Measurements from ENCODE around the gene THOC5.

Gene THOC5

GRCh38 chr22:29479417-29480261 lies 73.9 kb downstream of the THOC5 start, which contains the start of gene NEFH:
Gene NEFH (plus strand): TSS chr22:29480218. CDS start chr22:29480263, 45 bp downstream.
- H3K9me3 ChIP-seq (ENCODE audit: control insufficient read depth, low read length): no peaks in the 10 kb centered on the region
- no peak for DNase-seq
- peaks cover 12% of the 10 kb centered on the region for H3K27me3 ChIP-seq (replicated peaks; ENCODE audit: control insufficient read depth, insufficient read depth, low read length, poor library complexity, severe bottlenecking)
- H3K4me3 ChIP-seq (ENCODE audit: insufficient read depth, low read depth, low read length, poor library complexity, severe bottlenecking): no peak within 1 kb of the TSS
- peaks cover 4% of the 10 kb centered on the region for H3K4me1 ChIP-seq (ENCODE audit: control insufficient read depth, insufficient read depth, low read length, poor library complexity, severe bottlenecking)
- H3K36me3 ChIP-seq (ENCODE audit: control insufficient read depth, insufficient read depth, low read length): no peaks in the 10 kb centered on the region
- H3K27ac ChIP-seq (ENCODE audit: insufficient read depth, low read length, poor library complexity, severe bottlenecking): no peak within 1 kb of the TSS

- Histone ChIP-seq H3K27ac (ENCODE audit: insufficient read depth, low read length, poor library complexity, severe bottlenecking) (no peak overlapping the region), H3K27me3 (replicated peaks; ENCODE audit: control insufficient read depth, insufficient read depth, low read length, poor library complexity, severe bottlenecking) (peaks cover 12% of the 10 kb centered on the region), H3K36me3 (ENCODE audit: control insufficient read depth, insufficient read depth, low read length) (no peaks in the 10 kb centered on the region), H3K9me3 (ENCODE audit: control insufficient read depth, low read length) (no peaks in the 10 kb centered on the region), H3K4me3 (ENCODE audit: insufficient read depth, low read depth, low read length, poor library complexity, severe bottlenecking) (no peak overlapping the region), H3K4me1 (ENCODE audit: control insufficient read depth, insufficient read depth, low read length, poor library complexity, severe bottlenecking) (peaks cover 4% of the 10 kb centered on the region)
- DNase-seq: no peak
Measured at GRCh38 chr22:29478326-29479276, 75.0 kb downstream of the THOC5 start.

GRCh38 chr22:29477723-29478318 lies 75.7 kb downstream of the THOC5 start:
- DNase-seq: no peak
- Histone ChIP-seq H3K36me3 (ENCODE audit: control insufficient read depth, insufficient read depth, low read length) (no peaks in the 10 kb centered on the region), H3K4me1 (ENCODE audit: control insufficient read depth, insufficient read depth, low read length, poor library complexity, severe bottlenecking) (peaks cover 4% of the 10 kb centered on the region), H3K4me3 (ENCODE audit: insufficient read depth, low read depth, low read length, poor library complexity, severe bottlenecking) (no peak overlapping the region), H3K9me3 (ENCODE audit: control insufficient read depth, low read length) (no peaks in the 10 kb centered on the region), H3K27ac (ENCODE audit: insufficient read depth, low read length, poor library complexity, severe bottlenecking) (no peak overlapping the region), H3K27me3 (replicated peaks; ENCODE audit: control insufficient read depth, insufficient read depth, low read length, poor library complexity, severe bottlenecking) (peaks cover 12% of the 10 kb centered on the region)

GRCh38 chr22:29476116-29476515 lies 77.4 kb downstream of the THOC5 start:
- peaks cover 9% of the 10 kb centered on the region for H3K27me3 ChIP-seq (replicated peaks; ENCODE audit: control insufficient read depth, insufficient read depth, low read length, poor library complexity, severe bottlenecking)

GRCh38 chr22:29475550-29475949 lies 78.0 kb downstream of the THOC5 start:
- H3K9me3 ChIP-seq (ENCODE audit: control insufficient read depth, low read length): no peaks in the 10 kb centered on the region
- H3K4me1 ChIP-seq (ENCODE audit: control insufficient read depth, insufficient read depth, low read length, poor library complexity, severe bottlenecking): peaks cover 4% of the 10 kb centered on the region
- no peak for DNase-seq
- peaks cover 9% of the 10 kb centered on the region for H3K27me3 ChIP-seq (replicated peaks; ENCODE audit: control insufficient read depth, insufficient read depth, low read length, poor library complexity, severe bottlenecking)
- no peak overlapping the region for H3K4me3 ChIP-seq (ENCODE audit: insufficient read depth, low read depth, low read length, poor library complexity, severe bottlenecking)
- H3K27ac ChIP-seq (ENCODE audit: insufficient read depth, low read length, poor library complexity, severe bottlenecking): no peak overlapping the region
- H3K36me3 ChIP-seq (ENCODE audit: control insufficient read depth, insufficient read depth, low read length): no peaks in the 10 kb centered on the region

More at GRCh38 chr22:29476116-29476515, 77.4 kb downstream of the THOC5 start:
- no peak for DNase-seq
- Histone ChIP-seq H3K4me1 (ENCODE audit: control insufficient read depth, insufficient read depth, low read length, poor library complexity, severe bottlenecking) (peaks cover 4% of the 10 kb centered on the region), H3K36me3 (ENCODE audit: control insufficient read depth, insufficient read depth, low read length) (no peaks in the 10 kb centered on the region), H3K27ac (ENCODE audit: insufficient read depth, low read length, poor library complexity, severe bottlenecking) (no peak overlapping the region), H3K9me3 (ENCODE audit: control insufficient read depth, low read length) (no peaks in the 10 kb centered on the region), H3K4me3 (ENCODE audit: insufficient read depth, low read depth, low read length, poor library complexity, severe bottlenecking) (no peak overlapping the region)

- Histone ChIP-seq H3K36me3 (ENCODE audit: control insufficient read depth, insufficient read depth, low read length) (no peaks in the 10 kb centered on the region), H3K9me3 (ENCODE audit: control insufficient read depth, low read length) (no peaks in the 10 kb centered on the region), H3K27ac (ENCODE audit: insufficient read depth, low read length, poor library complexity, severe bottlenecking) (no peak overlapping the region), H3K27me3 (replicated peaks; ENCODE audit: control insufficient read depth, insufficient read depth, low read length, poor library complexity, severe bottlenecking) (no peaks in the 10 kb centered on the region), H3K4me1 (ENCODE audit: control insufficient read depth, insufficient read depth, low read length, poor library complexity, severe bottlenecking) (peaks cover 5% of the 10 kb centered on the region), H3K4me3 (ENCODE audit: insufficient read depth, low read depth, low read length, poor library complexity, severe bottlenecking) (no peak overlapping the region)
- DNase-seq: no peak
Measured at GRCh38 chr22:29473001-29473400, 80.6 kb downstream of the THOC5 start.

- Histone ChIP-seq H3K4me1 (ENCODE audit: control insufficient read depth, insufficient read depth, low read length, poor library complexity, severe bottlenecking) (peaks cover 5% of the 10 kb centered on the region), H3K36me3 (ENCODE audit: control insufficient read depth, insufficient read depth, low read length) (no peaks in the 10 kb centered on the region), H3K4me3 (ENCODE audit: insufficient read depth, low read depth, low read length, poor library complexity, severe bottlenecking) (peak overlapping the region; percentile 42), H3K27ac (ENCODE audit: insufficient read depth, low read length, poor library complexity, severe bottlenecking) (no peak overlapping the region), H3K27me3 (replicated peaks; ENCODE audit: control insufficient read depth, insufficient read depth, low read length, poor library complexity, severe bottlenecking) (no peaks in the 10 kb centered on the region), H3K9me3 (ENCODE audit: control insufficient read depth, low read length) (no peaks in the 10 kb centered on the region)
- DNase-seq: peak; percentile 27 to 54 (median 38)
Measured at GRCh38 chr22:29470159-29470855, 83.2 kb downstream of the THOC5 start.

GRCh38 chr22:29469755-29470154 lies 83.8 kb downstream of the THOC5 start:
- Histone ChIP-seq H3K27me3 (replicated peaks; ENCODE audit: control insufficient read depth, insufficient read depth, low read length, poor library complexity, severe bottlenecking) (no peaks in the 10 kb centered on the region), H3K9me3 (ENCODE audit: control insufficient read depth, low read length) (no peaks in the 10 kb centered on the region), H3K27ac (ENCODE audit: insufficient read depth, low read length, poor library complexity, severe bottlenecking) (no peak overlapping the region), H3K4me3 (ENCODE audit: insufficient read depth, low read depth, low read length, poor library complexity, severe bottlenecking) (peak overlapping the region; percentile 42), H3K36me3 (ENCODE audit: control insufficient read depth, insufficient read depth, low read length) (no peaks in the 10 kb centered on the region), H3K4me1 (ENCODE audit: control insufficient read depth, insufficient read depth, low read length, poor library complexity, severe bottlenecking) (peaks cover 5% of the 10 kb centered on the region)
- no peak for DNase-seq

- no peak overlapping the region for H3K27ac ChIP-seq (ENCODE audit: insufficient read depth, low read length, poor library complexity, severe bottlenecking)
- no peaks in the 10 kb centered on the region for H3K9me3 ChIP-seq (ENCODE audit: control insufficient read depth, low read length)
- no peaks in the 10 kb centered on the region for H3K36me3 ChIP-seq (ENCODE audit: control insufficient read depth, insufficient read depth, low read length)
- no peaks in the 10 kb centered on the region for H3K4me1 ChIP-seq (ENCODE audit: control insufficient read depth, insufficient read depth, low read length, poor library complexity, severe bottlenecking)
- H3K4me3 ChIP-seq (ENCODE audit: insufficient read depth, low read depth, low read length, poor library complexity, severe bottlenecking): no peak overlapping the region
- DNase-seq: no peak
- no peaks in the 10 kb centered on the region for H3K27me3 ChIP-seq (replicated peaks; ENCODE audit: control insufficient read depth, insufficient read depth, low read length, poor library complexity, severe bottlenecking)
Measured at GRCh38 chr22:29464581-29464980, 89.0 kb downstream of the THOC5 start.

All from effector memory CD4-positive, alpha-beta T cell (primary cell).